Measurements from ENCODE around the gene TSPYL4.

DNA sequence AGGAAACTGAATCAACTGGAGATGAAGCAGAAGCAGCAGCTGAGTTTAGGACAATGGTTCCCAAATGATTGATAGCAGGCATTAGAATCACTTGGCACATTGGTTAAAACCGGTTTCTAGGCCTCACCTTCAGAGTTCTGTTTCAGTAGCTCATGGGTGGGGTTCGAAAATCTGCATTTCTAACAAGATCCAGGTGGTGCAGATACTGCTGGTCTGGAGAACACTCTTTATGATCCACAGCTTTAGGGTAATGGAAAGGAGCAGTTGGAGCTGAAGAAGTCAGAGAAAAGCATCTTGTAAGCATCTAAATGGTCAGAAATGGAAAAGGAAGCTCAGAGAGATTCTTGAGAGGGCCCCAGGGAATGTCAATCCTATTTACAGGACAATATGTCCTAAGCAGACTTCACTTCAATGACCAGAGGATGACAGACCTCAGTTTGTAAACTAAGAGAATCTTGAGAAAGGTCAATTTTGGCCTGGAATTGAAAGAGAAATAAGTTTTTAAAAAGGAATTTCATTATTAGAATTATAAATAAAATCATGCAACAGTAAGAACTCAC lies 17.4 kb upstream of the TSPYL4 start:
- no peak for TF ChIP-seq POLR2AphosphoS5 (IDR thresholded peaks at IDR 0.05; ENCODE audit: low read depth, low read length)
- no peak for TF ChIP-seq POLR2A (IDR thresholded peaks at IDR 0.05; ENCODE audit: low read depth, low read length)
- TF ChIP-seq TAF1 (IDR thresholded peaks at IDR 0.05; ENCODE audit: low read depth, low read length), result no peak
- no peak for TF ChIP-seq PAX5 (IDR thresholded peaks at IDR 0.05; ENCODE audit: insufficient read depth, low read length, severe bottlenecking)
- no peak for TF ChIP-seq SPI1 (IDR thresholded peaks at IDR 0.05; ENCODE audit: low read depth, low read length)
- no peak for TF ChIP-seq POU2F2 (IDR thresholded peaks at IDR 0.05; ENCODE audit: low read depth, low read length)
